ENCODE results near the gene SRSF5. TPM values are rescaled to one million over a fixed set of nuclear protein-coding genes. Genes with fewer than 3 reads are reported as not detected.
A peak's percentile ranks its signal among the peaks of the same experiment; 100 is the strongest.

Gene SRSF5
- total and polyA plus RNA-seq, 2 of the 8 experiments (the other 6 are each of a cell fraction or from before 2014, with no cell fraction given), result 101 to 238 TPM

GRCh38 chr14:69797573-69798338 lies 30.8 kb downstream of the SRSF5 start:
- no peak overlapping the region for H3K9ac ChIP-seq (replicated peaks in 1 of 4; ENCODE audit: extremely low read depth in 1 of 4, low read depth in 3 of 4, low read length in 3 of 4)
- H2BK20ac ChIP-seq (ENCODE audit: low read length), result no peak overlapping the region
- H2BK120ac ChIP-seq (replicated peaks; ENCODE audit: low read depth, low read length), result no peak overlapping the region
- H2AFZ ChIP-seq (ENCODE audit: low read length), result peak overlapping the region; percentile 58
- H3K23me2 ChIP-seq (ENCODE audit: low read depth, low read length), result no peaks in the 10 kb centered on the region
- H3K27ac ChIP-seq (ENCODE audit: low read depth, low read length), result no peak overlapping the region
- H3K4me3 ChIP-seq (ENCODE audit: extremely low read depth in 1 of 4, insufficient read depth in 2 of 4, low read depth in 3 of 4, low read length in 4 of 4), result no peak overlapping the region
- H3K14ac ChIP-seq (ENCODE audit: insufficient read length), result no peak overlapping the region
- H3K56ac ChIP-seq (replicated peaks; ENCODE audit: insufficient read length, low read depth, low read length), result no peak overlapping the region
- no peak overlapping the region for H4K91ac ChIP-seq (replicated peaks; ENCODE audit: insufficient read length, low read length)
- H3K27me3 ChIP-seq (replicated peaks in 1 of 4; ENCODE audit: control insufficient read depth in 3 of 4, extremely low read depth in 1 of 4, insufficient read depth in 3 of 4, low read length in 3 of 4), result no peaks in the 10 kb centered on the region
- no peaks in the 10 kb centered on the region for H3K79me1 ChIP-seq (ENCODE audit: low read depth, low read length)
- H3K79me2 ChIP-seq (ENCODE audit: control insufficient read depth in 1 of 2, insufficient read depth in 2 of 2, low read length in 2 of 2), result no peaks in the 10 kb centered on the region
- no peak for DNase-seq (ENCODE audit: low read depth in 1 of 2, low spot score in 2 of 2)
- no peak overlapping the region for H3K23ac ChIP-seq (ENCODE audit: insufficient read length)
- ChIA-PET POLR2A (ENCODE audit: partially characterized antibody) (interaction anchor here (1.1 to 2.4 kb wide), 5 partner anchors 11 to 30 kb away, joined by 3 to 5 read pairs (median 3); no protein-coding TSS in a partner anchor), CTCF (ENCODE audit: partially characterized antibody) (interaction anchor here (0.6 to 1.5 kb wide), 4 partner anchors 14 to 321 kb away, joined by 3 to 5 read pairs (median 4); no protein-coding TSS in a partner anchor)
- FAIRE-seq, result no peak
- H2AK5ac ChIP-seq (ENCODE audit: low read depth, low read length), result no peak overlapping the region
- H4K20me1 ChIP-seq (replicated peaks in 1 of 2; ENCODE audit: control insufficient read depth in 1 of 2, insufficient read depth in 2 of 2, low read length in 2 of 2), result no peaks in the 10 kb centered on the region
- H2BK12ac ChIP-seq (ENCODE audit: low read depth, low read length), result no peak overlapping the region
- H3K4me2 ChIP-seq (ENCODE audit: insufficient read depth in 1 of 2, low read depth in 2 of 2, low read length in 2 of 2), result no peak overlapping the region
- H4K5ac ChIP-seq (ENCODE audit: insufficient read length, low read depth, low read length), result no peak overlapping the region
- H3K4ac ChIP-seq (replicated peaks; ENCODE audit: insufficient read length, low read depth, low read length), result no peak overlapping the region
- H3K4me1 ChIP-seq (replicated peaks in 1 of 4; ENCODE audit: control insufficient read depth in 3 of 4, insufficient read depth in 4 of 4, low read length in 3 of 4), result peaks cover 0 to 5% (median 3%) of the 10 kb centered on the region in 4 experiments; a peak in 4 of 7 replicates
- H4K8ac ChIP-seq (ENCODE audit: extremely low read depth, insufficient read depth, low read length), result no peak overlapping the region
- peak overlapping the region; percentile 48; the same call in 1 of the 2 replicates for H3K18ac ChIP-seq (ENCODE audit: extremely low read depth, low read length)
- no peaks in the 10 kb centered on the region for H3K36me3 ChIP-seq (ENCODE audit: control insufficient read depth in 2 of 4, insufficient read depth in 4 of 4, low read length in 3 of 4)
- no peak overlapping the region for H2BK5ac ChIP-seq (ENCODE audit: low read depth, low read length)
- 91% methylated on average over 5 of the region's 5 CpGs; no CpG with 5 or more reads in 1 of the 2 experiments for WGBS, 2 experiments (ENCODE audit: extremely low coverage in 1 of 2, insufficient coverage in 1 of 2, insufficient read length in 1 of 2, insufficient replicate concordance in 2 of 2, low coverage in 1 of 2, low lambda C conversion rate in 2 of 2, missing lambda C conversion rate in 1 of 2)
- no peak overlapping the region for H2BK15ac ChIP-seq (ENCODE audit: low read length)
- 0 out of 4 replicates have a peak, but pooled peaks cover 0 to 4% of the 10 kb centered on the region in 2 experiments for H3K9me3 ChIP-seq (ENCODE audit: insufficient read depth in 2 of 2, low read depth in 1 of 2, low read length in 1 of 2)
- no peak for TF ChIP-seq BRCA1 (IDR thresholded peaks at IDR 0.05; ENCODE audit: low read depth, low read length)
- TF ChIP-seq POLR2A (IDR thresholded peaks at IDR 0.05; ENCODE audit: control extremely low read depth in 1 of 2, low read depth in 2 of 2, low read length in 2 of 2), result no peak
- no peak for TF ChIP-seq ASH2L (IDR thresholded peaks at IDR 0.05; ENCODE audit: low read length)
- TF ChIP-seq HDAC2 (IDR thresholded peaks at IDR 0.05; ENCODE audit: borderline replicate concordance in 1 of 2, low read depth in 2 of 2, low read length in 2 of 2), result no peak
- TF ChIP-seq BCL11A (IDR thresholded peaks at IDR 0.05; ENCODE audit: low read depth in 2 of 2, low read length in 2 of 2), result no peak
- TF ChIP-seq EP300 (IDR thresholded peaks at IDR 0.05; ENCODE audit: borderline replicate concordance in 1 of 2, low read depth in 2 of 2, low read length in 2 of 2), result no peak
- no peak for TF ChIP-seq RXRA (IDR thresholded peaks at IDR 0.05; ENCODE audit: insufficient read depth, low read depth, low read length)
- TF ChIP-seq SAP30 (IDR thresholded peaks at IDR 0.05; ENCODE audit: insufficient read depth, insufficient replicate concordance, low read length), result no peak
- TF ChIP-seq E2F6 (IDR thresholded peaks at IDR 0.05), result no peak
- no peak for TF ChIP-seq RAD21 (IDR thresholded peaks at IDR 0.05 in 1 of 2, conservative IDR thresholded peaks at IDR 0.05 in 1 of 2; ENCODE audit: low read depth in 2 of 2, low read length in 2 of 2)
- TF ChIP-seq SP2 (IDR thresholded peaks at IDR 0.05; ENCODE audit: low read length), result no peak

Data from H1 (cell line).